WERI-Rb-1 (cell line): Measurements from ENCODE around the gene TP53.
"Not testable (repeated sequence)": the region's sequence is repeated elsewhere in the genome, so short reads cannot be mapped to it uniquely, and the experiment has no call there.

Experiments
- DNase-seq: peaks from one replicate; pipeline ENCODE4 v3.0.0-alpha.2; 2020
- H3K27ac ChIP-seq: fragments of 250-450 bp; sonication (Bioruptor Pico); 2 replicates; pipeline ENCODE4 v1.5.1; 2020; ENCODE audit warnings: mild to moderate bottlenecking, moderate library complexity
- H3K27me3 ChIP-seq: fragments of 250-450 bp; sonication (Bioruptor Pico); 2 replicates; pipeline ENCODE4 v1.5.1; 2021; ENCODE audit warnings: mild to moderate bottlenecking, low read depth, moderate library complexity; ENCODE audit not compliant: insufficient read depth, severe bottlenecking
- H3K36me3 ChIP-seq: fragments of 250-450 bp; sonication (Bioruptor Pico); 2 replicates; pipeline ENCODE4 v1.5.1; 2020; ENCODE audit warnings: mild to moderate bottlenecking, moderate library complexity
- H3K4me3 ChIP-seq: 2 replicates; pipeline ENCODE4 v1.5.1; 2011; ENCODE audit warnings: low read depth, mild to moderate bottlenecking, control low read depth, low read length
- H3K9me3 ChIP-seq: fragments of 250-450 bp; sonication (Bioruptor Pico); 2 replicates; pipeline ENCODE4 v1.5.1; 2021; ENCODE audit warnings: mild to moderate bottlenecking, moderate library complexity; ENCODE audit not compliant: severe bottlenecking
- TF ChIP-seq, protein P1 (sequence below): IDR thresholded peaks from 2 replicates; pipeline ENCODE4 v1.5.1; 2011; ENCODE audit warnings: low read depth, mild to moderate bottlenecking, control low read depth, inconsistent platforms, low read length

Gene TP53

DNA sequence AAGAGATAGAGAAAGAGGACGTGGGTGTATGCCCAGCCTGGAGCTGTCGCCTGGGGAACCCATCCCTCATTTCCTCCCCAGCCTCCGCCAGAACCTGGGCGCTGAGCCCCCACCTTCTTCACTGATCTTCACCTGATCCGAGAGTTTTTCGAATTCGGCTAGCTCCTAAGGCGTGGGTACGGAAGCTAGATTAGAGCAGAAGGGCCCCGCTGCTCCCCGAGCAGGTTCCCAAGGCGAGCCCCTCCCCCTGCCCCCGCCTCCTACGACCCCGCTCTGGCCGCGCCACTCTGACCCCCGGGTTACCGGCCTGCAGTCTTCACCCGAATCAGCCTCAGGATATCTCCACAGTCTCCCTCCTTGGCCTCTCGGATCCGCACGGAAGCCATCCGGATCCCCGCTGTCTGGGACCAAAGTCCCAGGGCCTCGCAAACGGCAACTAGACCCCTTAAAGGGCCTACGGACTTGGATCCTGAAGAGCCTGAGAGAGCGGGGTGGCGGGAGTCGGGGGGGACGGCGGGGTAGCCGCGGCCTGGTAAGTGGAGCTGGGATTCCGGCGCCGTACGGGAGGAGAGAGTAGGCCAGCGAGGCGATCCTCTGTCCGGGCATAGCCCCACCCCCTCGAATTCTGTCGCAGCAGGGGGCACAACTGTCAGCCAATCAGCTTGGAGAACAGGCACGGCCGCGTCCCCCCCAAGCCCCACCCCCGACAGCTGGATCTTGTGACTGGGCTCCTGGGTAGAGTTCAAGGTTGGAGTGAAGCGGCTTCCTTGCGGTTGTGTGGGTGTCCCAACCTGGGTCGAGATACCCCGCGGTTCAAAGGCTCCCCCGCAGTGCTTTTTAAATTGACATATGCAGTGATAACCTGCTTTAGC, 59.8 kb downstream of the TP53 start, which contains the start of gene SAT2:
TSS of gene SAT2 (minus strand) at position 572 of the 872 bp plus-strand sequence. CDS start at position 386, 186 bp downstream.
- TF ChIP-seq, protein P1, sequence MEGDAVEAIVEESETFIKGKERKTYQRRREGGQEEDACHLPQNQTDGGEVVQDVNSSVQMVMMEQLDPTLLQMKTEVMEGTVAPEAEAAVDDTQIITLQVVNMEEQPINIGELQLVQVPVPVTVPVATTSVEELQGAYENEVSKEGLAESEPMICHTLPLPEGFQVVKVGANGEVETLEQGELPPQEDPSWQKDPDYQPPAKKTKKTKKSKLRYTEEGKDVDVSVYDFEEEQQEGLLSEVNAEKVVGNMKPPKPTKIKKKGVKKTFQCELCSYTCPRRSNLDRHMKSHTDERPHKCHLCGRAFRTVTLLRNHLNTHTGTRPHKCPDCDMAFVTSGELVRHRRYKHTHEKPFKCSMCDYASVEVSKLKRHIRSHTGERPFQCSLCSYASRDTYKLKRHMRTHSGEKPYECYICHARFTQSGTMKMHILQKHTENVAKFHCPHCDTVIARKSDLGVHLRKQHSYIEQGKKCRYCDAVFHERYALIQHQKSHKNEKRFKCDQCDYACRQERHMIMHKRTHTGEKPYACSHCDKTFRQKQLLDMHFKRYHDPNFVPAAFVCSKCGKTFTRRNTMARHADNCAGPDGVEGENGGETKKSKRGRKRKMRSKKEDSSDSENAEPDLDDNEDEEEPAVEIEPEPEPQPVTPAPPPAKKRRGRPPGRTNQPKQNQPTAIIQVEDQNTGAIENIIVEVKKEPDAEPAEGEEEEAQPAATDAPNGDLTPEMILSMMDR: no peak
- H3K36me3 ChIP-seq: peaks cover 12% of the 10 kb centered on the region
- peak within 1 kb of the TSS; percentile 80 for H3K4me3 ChIP-seq
- peak; percentile 97 for DNase-seq
- H3K9me3 ChIP-seq: no peaks in the 10 kb centered on the region
- peak within 1 kb of the TSS; percentile 92 for H3K27ac ChIP-seq
- H3K27me3 ChIP-seq: no peaks in the 10 kb centered on the region

DNA sequence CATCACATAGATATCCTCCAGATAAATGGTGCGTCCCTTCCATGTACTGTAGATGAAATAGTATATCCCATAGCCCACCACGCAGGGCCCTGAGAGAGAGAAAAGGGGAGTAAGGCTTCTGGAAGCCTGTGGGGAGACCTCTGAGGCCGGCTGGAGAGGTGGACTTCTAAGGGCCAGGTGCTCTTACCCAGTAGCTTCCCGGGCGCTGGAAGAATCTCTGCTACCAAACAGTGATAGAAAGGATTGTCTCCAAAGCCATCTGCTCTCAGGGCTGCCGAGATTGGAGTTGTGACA, 60.4 kb downstream of the TP53 start:
- peak overlapping the region; percentile 92 for H3K27ac ChIP-seq
- no peaks in the 10 kb centered on the region for H3K9me3 ChIP-seq
- peak; percentile 61 for DNase-seq
- peaks cover 12% of the 10 kb centered on the region for H3K36me3 ChIP-seq
- no peaks in the 10 kb centered on the region for H3K27me3 ChIP-seq
- peak overlapping the region; percentile 80 for H3K4me3 ChIP-seq
- TF ChIP-seq, protein P1: no peak

DNA sequence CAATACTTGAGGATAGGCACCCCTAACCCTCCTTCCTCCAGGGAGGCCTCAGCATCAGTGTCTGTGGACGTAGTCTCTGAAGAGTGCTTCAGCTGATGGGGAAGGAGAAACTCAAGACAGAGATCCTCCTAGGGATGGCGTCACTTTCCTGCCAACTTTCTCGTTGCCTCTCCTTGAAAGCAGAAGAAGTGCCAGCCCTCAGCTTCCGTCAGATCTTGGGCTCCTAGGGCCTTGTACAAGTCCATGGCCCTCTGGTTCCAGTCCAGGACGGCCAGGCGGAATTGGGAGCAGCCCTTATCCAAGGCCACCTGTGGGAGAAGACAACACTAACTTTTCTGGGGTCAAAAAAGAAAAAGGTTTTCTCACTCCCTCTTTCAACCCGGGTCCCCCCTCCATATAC, 61.0 kb downstream of the TP53 start:
- no peak overlapping the region for H3K27ac ChIP-seq
- no peak for DNase-seq
- peak overlapping the region; percentile 80 for H3K4me3 ChIP-seq
- TF ChIP-seq, protein P1: no peak
- H3K36me3 ChIP-seq: peaks cover 12% of the 10 kb centered on the region
- no peaks in the 10 kb centered on the region for H3K9me3 ChIP-seq
- no peaks in the 10 kb centered on the region for H3K27me3 ChIP-seq

DNA sequence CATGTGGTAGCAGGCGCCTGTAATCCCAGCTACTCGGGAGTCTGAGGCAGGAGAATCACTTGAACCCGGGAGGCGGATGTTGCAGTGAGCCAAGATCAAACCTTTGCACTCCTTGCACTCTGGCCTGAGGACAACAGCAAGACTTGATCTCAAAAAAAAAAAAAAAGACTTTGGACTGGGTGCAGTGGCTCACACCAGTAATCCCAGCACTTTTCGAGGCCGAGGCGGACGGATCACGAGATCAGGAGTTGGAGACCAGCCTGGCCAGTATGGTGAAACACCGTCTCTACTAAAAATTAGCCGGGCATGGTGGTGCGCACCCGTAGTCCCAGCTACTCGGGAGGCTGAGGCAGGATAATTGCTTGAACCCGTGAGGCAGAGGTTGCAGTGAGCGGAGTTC, 61.5 kb downstream of the TP53 start:
- H3K27me3 ChIP-seq, H3K9me3 ChIP-seq, H3K4me3 ChIP-seq, DNase-seq, H3K27ac ChIP-seq: not testable (repeated sequence)
- H3K36me3 ChIP-seq: peaks cover 12% of the 10 kb centered on the region

DNA sequence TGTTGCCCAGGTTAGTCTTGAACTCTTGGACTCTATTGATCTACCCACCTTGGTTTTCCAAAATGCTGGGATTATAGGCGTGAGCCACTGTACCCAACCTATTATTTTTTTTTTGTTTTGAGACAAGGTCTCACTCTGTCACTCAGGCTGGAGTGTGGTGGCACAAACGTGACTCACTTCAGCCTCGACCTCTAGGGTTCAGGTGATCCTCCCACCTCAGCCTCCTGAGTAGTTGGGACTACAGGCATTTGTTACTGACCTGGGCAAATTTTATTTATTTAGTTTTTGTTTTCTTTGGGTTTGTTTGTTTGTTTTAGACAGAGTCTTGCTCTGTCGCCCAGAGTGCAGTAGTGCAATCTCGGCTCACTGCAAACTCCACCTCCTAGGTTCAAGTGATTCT, 63.6 kb downstream of the TP53 start:
- DNase-seq: no peak
- TF ChIP-seq, protein P1: no peak
- H3K36me3 ChIP-seq: peaks cover 12% of the 10 kb centered on the region
- H3K27ac ChIP-seq: no peak overlapping the region
- no peaks in the 10 kb centered on the region for H3K27me3 ChIP-seq
- no peak overlapping the region for H3K4me3 ChIP-seq
- no peaks in the 10 kb centered on the region for H3K9me3 ChIP-seq

DNA sequence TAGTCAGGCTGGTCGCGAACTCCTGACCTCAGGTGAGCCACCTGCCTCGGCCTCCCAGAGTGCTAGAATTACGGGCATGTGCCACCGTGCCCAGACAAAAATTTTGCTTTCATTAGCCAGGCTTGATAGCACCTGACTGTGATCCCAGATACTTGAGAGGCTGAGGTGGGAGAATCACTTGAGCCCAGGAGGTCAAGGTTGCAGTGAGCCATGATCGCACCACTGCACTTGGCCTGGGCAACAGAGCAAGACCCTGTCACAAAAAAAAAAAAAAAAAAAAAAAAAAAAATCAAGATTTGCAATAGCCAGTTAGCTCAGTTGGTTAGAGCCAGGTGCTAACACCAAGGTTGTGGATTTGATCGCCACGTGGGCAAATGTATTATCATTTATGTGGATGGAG, 66.5 kb downstream of the TP53 start:
- TF ChIP-seq, protein P1: no peak
- H3K36me3 ChIP-seq: peaks cover 4% of the 10 kb centered on the region; the same call in 1 of the 2 replicates
- H3K4me3 ChIP-seq: no peak overlapping the region
- DNase-seq: no peak
- no peaks in the 10 kb centered on the region for H3K9me3 ChIP-seq
- H3K27me3 ChIP-seq: no peaks in the 10 kb centered on the region
- no peak overlapping the region for H3K27ac ChIP-seq
